ENCODE measurements around the gene MRPL43. TPM values are rescaled to one million over a fixed set of nuclear protein-coding genes. Genes with fewer than 3 reads are reported as not detected.
A peak's percentile ranks its signal among the peaks of the same experiment; 100 is the strongest.

Gene MRPL43
- total and polyA plus RNA-seq, 9 of the 15 experiments (the other 6 are each of a cell fraction or from before 2014, with no cell fraction given) = 15.1 to 63.7 (median 37.2) TPM

GRCh38 chr10:100968863-100969186 is 18.5 kb downstream of the MRPL43 start:
- Histone ChIP-seq H3K4me1 (replicated peaks in 1 of 2; ENCODE audit: control insufficient read depth in 2 of 2, insufficient read depth in 2 of 2, low read length in 2 of 2) (peaks cover 12 to 14% of the 10 kb centered on the region in 2 experiments), H2AFZ (ENCODE audit: low read depth, low read length) (peak overlapping the region; percentile 97), H3K36me3 (ENCODE audit: control insufficient read depth, insufficient read depth, low read length) (peaks cover 4% of the 10 kb centered on the region; the same call in 1 of the 3 replicates), H3K4me2 (ENCODE audit: insufficient read depth, low read length) (peak overlapping the region; percentile 68), H3K9me1 (ENCODE audit: control insufficient read depth, insufficient read depth, low read length) (no peaks in the 10 kb centered on the region), H3K79me2 (ENCODE audit: control insufficient read depth, insufficient read depth, low read length) (no peaks in the 10 kb centered on the region), H4K20me1 (replicated peaks; ENCODE audit: control insufficient read depth, insufficient read depth, low read length) (no peaks in the 10 kb centered on the region), H3K9ac (ENCODE audit: insufficient read depth in 1 of 2, low read depth in 2 of 2, low read length in 2 of 2) (peak overlapping the region; percentile 34 to 89; a peak in 3 of 4 replicates), H3K4me3 (peak overlapping the region; percentile 52), H3K27me3 (ENCODE audit: control insufficient read depth in 2 of 2, insufficient read depth in 2 of 2, low read length in 2 of 2) (no peaks in the 10 kb centered on the region), H3K27ac (ENCODE audit: extremely low read depth, low read depth, low read length) (no peak overlapping the region), H3K9me3 (replicated peaks; ENCODE audit: control insufficient read depth, insufficient read depth, low read depth, low read length) (no peaks in the 10 kb centered on the region)
- in situ Hi-C loops (cut with MboI) (no loop called here), intact Hi-C loops (cut with micrococcal nuclease) (no loop called here)
- CTCF ChIA-PET (ENCODE audit: low intra/inter-chr PET ratio) = interaction anchor here (0.6 kb wide), 1 partner anchor 71 kb away, joined by 3 read pairs; no protein-coding TSS in a partner anchor
- ATAC-seq (peak; percentile 61), DNase-seq (ENCODE audit: extremely low read depth in 1 of 4, low spot score in 3 of 4) (no peak), FAIRE-seq (no peak)
- POLR2A ChIA-PET = no interaction called here
- BruUV-seq (replicated peaks) = no TSS peak
- 33% methylated on average over 8 of the region's 9 CpGs for WGBS (ENCODE audit: insufficient coverage, low coverage, missing lambda C conversion rate)
- TF ChIP-seq USF1 (CRISPR knock-in tag; IDR thresholded peaks at IDR 0.05) (peak; percentile 23; the same call in 1 of the 2 replicates), MGA (IDR thresholded peaks at IDR 0.05) (peak; percentile 35), HDAC1 (IDR thresholded peaks at IDR 0.05) (0 out of 4 replicates have a peak, but pooled peaks of 1 of the 2 experiments have one; percentile 7), PATZ1 (CRISPR knock-in tag; IDR thresholded peaks at IDR 0.05; ENCODE audit: borderline replicate concordance) (no peak)
